Measurements from ENCODE around the gene LRP1B.

DNA sequence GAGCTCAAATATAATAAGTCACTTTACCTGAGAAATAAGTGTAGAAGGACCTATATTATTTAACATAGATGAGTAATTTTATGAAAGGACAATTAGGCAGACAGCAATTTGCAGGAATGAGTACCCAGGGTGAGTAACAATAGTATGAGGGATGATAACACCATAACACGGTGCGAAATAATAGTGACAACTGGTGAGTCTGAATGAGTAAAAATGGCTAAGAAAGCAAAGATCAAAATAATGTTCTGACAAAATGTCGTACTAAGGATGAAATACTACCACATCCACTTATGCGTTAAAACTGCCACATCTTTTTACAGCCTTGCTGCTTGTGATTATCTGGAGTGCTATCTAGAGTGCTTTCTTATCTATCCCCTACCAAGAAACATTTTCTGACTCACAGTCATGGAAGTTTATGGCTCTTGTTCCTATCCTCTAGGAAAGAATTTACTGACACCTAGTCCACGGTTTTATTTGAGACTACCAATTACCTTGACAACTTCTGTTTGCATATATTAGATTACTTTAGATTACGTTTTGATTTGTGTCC, 929.7 kb downstream of the LRP1B start:
- TF ChIP-seq, protein P1, sequence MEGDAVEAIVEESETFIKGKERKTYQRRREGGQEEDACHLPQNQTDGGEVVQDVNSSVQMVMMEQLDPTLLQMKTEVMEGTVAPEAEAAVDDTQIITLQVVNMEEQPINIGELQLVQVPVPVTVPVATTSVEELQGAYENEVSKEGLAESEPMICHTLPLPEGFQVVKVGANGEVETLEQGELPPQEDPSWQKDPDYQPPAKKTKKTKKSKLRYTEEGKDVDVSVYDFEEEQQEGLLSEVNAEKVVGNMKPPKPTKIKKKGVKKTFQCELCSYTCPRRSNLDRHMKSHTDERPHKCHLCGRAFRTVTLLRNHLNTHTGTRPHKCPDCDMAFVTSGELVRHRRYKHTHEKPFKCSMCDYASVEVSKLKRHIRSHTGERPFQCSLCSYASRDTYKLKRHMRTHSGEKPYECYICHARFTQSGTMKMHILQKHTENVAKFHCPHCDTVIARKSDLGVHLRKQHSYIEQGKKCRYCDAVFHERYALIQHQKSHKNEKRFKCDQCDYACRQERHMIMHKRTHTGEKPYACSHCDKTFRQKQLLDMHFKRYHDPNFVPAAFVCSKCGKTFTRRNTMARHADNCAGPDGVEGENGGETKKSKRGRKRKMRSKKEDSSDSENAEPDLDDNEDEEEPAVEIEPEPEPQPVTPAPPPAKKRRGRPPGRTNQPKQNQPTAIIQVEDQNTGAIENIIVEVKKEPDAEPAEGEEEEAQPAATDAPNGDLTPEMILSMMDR (IDR thresholded peaks at IDR 0.05; ENCODE audit: low read length): no peak
- TF ChIP-seq EZH2 (IDR thresholded peaks at IDR 0.05; ENCODE audit: borderline replicate concordance, low read length): no peak
